Measurements from ENCODE around the gene TMEM217. TPM values are rescaled to one million over a fixed set of nuclear protein-coding genes. Genes with fewer than 3 reads are reported as not detected.

Gene TMEM217
- total and polyA plus RNA-seq, 2 donors (not counting 1 experiment from before 2014, with no cell fraction given), result 0.73 to 1.2 TPM

DNA sequence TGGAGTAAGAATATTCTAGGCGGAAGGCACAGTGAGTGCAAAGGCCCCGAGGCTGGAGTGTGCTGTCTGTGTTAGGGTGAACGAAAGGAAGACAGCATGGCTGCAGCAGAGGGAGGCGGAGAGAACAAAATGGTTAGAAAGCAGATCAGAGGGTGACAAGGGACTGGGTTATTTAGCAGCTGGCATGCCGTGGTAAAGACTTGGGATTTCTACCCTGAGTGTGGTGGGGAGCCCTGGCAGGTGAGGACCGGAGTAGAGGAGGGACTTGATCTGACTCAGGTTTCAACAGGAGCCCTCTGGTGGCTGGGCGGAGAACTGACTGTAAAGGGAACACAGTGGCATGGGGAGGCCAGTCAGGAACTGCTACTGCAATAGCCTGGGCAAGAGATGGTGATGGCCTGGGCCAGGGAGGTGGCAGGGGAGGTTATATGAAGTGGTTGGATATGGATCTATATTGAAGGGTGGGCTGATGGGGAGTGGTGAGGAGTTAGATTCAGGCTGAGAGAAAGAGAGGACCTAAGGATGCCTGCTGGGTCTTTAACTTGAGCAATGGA, 50.0 kb downstream of the TMEM217 start:
- H2AFZ ChIP-seq (ENCODE audit: insufficient read depth, low read depth, low read length, poor library complexity, severe bottlenecking), result no peak overlapping the region
- ATAC-seq (ENCODE audit: low read depth), result peak; percentile 95
- no peak overlapping the region for H3K9ac ChIP-seq (ENCODE audit: low read length)

More for the DNA sequence above, 50.0 kb downstream of the TMEM217 start:
- 58% methylated on average over 7 of the region's 7 CpGs for WGBS (ENCODE audit: insufficient coverage)
- no peak for TF ChIP-seq EZH2 (IDR thresholded peaks at IDR 0.05; ENCODE audit: borderline replicate concordance, insufficient read depth, low read depth, low read length, poor library complexity, severe bottlenecking)
- peak; percentile 85 for TF ChIP-seq CTCF (IDR thresholded peaks at IDR 0.05)
- no peaks in the 10 kb centered on the region for H3K79me2 ChIP-seq (ENCODE audit: control insufficient read depth, insufficient read depth, low read length)
- H4K20me1 ChIP-seq (ENCODE audit: control insufficient read depth, insufficient read depth, low read length, poor library complexity, severe bottlenecking), result no peaks in the 10 kb centered on the region
- no peak overlapping the region for H3K4me2 ChIP-seq (replicated peaks; ENCODE audit: low read depth, low read length, poor library complexity, severe bottlenecking)
- H3K27ac ChIP-seq (ENCODE audit: low read length in 2 of 2), result no peak overlapping the region
- H3K4me1 ChIP-seq (ENCODE audit: control insufficient read depth in 2 of 2, insufficient read depth in 2 of 2, low read length in 2 of 2), result peaks cover 4 to 12% of the 10 kb centered on the region in 2 donors
- H3K4me1 Mint-ChIP-seq, result peaks cover 14% of the 10 kb centered on the region
- no peaks in the 10 kb centered on the region for H3K27me3 Mint-ChIP-seq
- H3K9me3 Mint-ChIP-seq (ENCODE audit: insufficient read depth), result no peaks in the 10 kb centered on the region
- H3K27ac Mint-ChIP-seq, result peak overlapping the region; percentile 3
- intact Hi-C loops (cut with micrococcal nuclease), result loop anchor here (1.0 kb wide), 3 partner anchors 14 to 157 kb away; no protein-coding TSS in a partner anchor
- POLR2A ChIA-PET, result no interaction called here
- peaks cover 0 to 4% (median 0%) of the 10 kb centered on the region in 4 experiments for H3K27me3 ChIP-seq (replicated peaks in 1 of 4; ENCODE audit: control extremely low read depth in 1 of 4, control insufficient read depth in 3 of 4, insufficient read depth in 4 of 4, low read length in 3 of 4)
- no peak overlapping the region for H3K4me3 ChIP-seq (ENCODE audit: control extremely low read depth in 1 of 5, extremely low read depth in 1 of 5, insufficient read depth in 1 of 5, low read depth in 2 of 5, low read length in 4 of 5)
- H3K4me3 Mint-ChIP-seq, result no peak overlapping the region
- peak; percentile 88 for DNase-seq
- CTCF ChIA-PET, result interaction anchor here (1.0 to 17.8 kb wide), 15 partner anchors 14 to 449 kb away, joined by 3 to 587 read pairs (median 6); partner anchors contain the start of genes PIM1 and PPIL1
- no peaks in the 10 kb centered on the region for H3K9me3 ChIP-seq (ENCODE audit: control extremely low read depth in 1 of 3, control insufficient read depth in 2 of 3, insufficient read depth in 1 of 3, low read length in 2 of 3)
- H3K36me3 ChIP-seq (replicated peaks in 1 of 2; ENCODE audit: control extremely low read depth in 1 of 2, control insufficient read depth in 1 of 2, extremely low read depth in 1 of 2, insufficient read depth in 2 of 2, low read length in 1 of 2), result no peaks in the 10 kb centered on the region

Measured in B cell (primary cell).